Prostate gland (tissue), 2 donors: Measurements from ENCODE around the gene RDH13. TPM values are rescaled to one million over a fixed set of nuclear protein-coding genes. Genes with fewer than 3 reads are reported as not detected.

Source experiments
- DNase-seq: peaks from one replicate; pipeline ENCODE4 v3.0.0-alpha.2; 2019; ENCODE audit warnings: low spot score
- H3K27ac ChIP-seq, 2 donors: fragments of 200-600 bp; sonication (generic); 2 replicates each; pipeline ENCODE4 v1.5.1; 2017 to 2019
- H3K27me3 ChIP-seq: fragments of 200-600 bp; sonication (generic); replicated peaks from 2 replicates; pipeline ENCODE4 v1.5.1; 2019; ENCODE audit not compliant: insufficient read depth
- H3K36me3 ChIP-seq, 2 donors: fragments of 200-600 bp; sonication (generic); 1 replicate in 1 of 2; 2 replicates in 1 of 2; pipeline versions ENCODE4 v1.5.1 to v1.8.1; 2017 to 2019
- H3K4me1 ChIP-seq: fragments of 200-600 bp; sonication (generic); replicated peaks from 2 replicates; pipeline ENCODE4 v1.5.1; 2019
- H3K4me3 ChIP-seq, 2 donors: fragments of 200-600 bp; sonication (generic); 2 replicates each; pipeline ENCODE4 v1.5.1; 2017 to 2019
- H3K9me3 ChIP-seq: fragments of 200-600 bp; sonication (generic); 2 replicates; pipeline ENCODE4 v1.5.1; 2017
- CTCF ChIP-seq, 4 experiments: fragments of 200-600 bp in 2 of 4; fragments of 450-650 bp in 2 of 4; sonication (generic) in 2 of 4; IDR thresholded peaks; 1 replicate in 3 of 4; 2 replicates in 1 of 4; pipeline ENCODE4 v1.5.1; 2016 to 2019; ENCODE audit warnings: antibody characterized with exemption in 4 of 4, mild to moderate bottlenecking in 2 of 4, moderate library complexity in 2 of 4
- POLR2A ChIP-seq: fragments of 450-650 bp; IDR thresholded peaks from one replicate; pipeline ENCODE4 v1.6.1; 2016; ENCODE audit warnings: antibody characterized with exemption, mild to moderate bottlenecking
- POLR2AphosphoS5 ChIP-seq: sonication (generic); formaldehyde crosslinking; IDR thresholded peaks from one replicate; pipeline ENCODE4 v1.6.1; 2017; ENCODE audit warnings: antibody characterized with exemption
- WGBS: methylation state at CpG from one replicate; pipeline ENCODE4 v1.1.5; 2018; 5-methylcytosine and 5-hydroxymethylcytosine counted together
- intact Hi-C: fragments of 100-400 bp; cut with DNase I; formaldehyde crosslinking; loops from one replicate; pipeline ENCODE4 v1.14.2; 2022
- total RNA-seq, 2 donors: library from RNA; depleted of rRNA; stranded (reverse); fragments of >200 nt; gene quantifications; one replicate each; pipeline ENCODE4 v1.1.0, GENCODE V29; 2016

Gene RDH13
- total RNA-seq, 2 donors from 2014 or later, result 29.8 to 32.8 TPM

GRCh38 chr19:55094456-55095259 is 31.7 kb upstream of the RDH13 start:
- TF ChIP-seq POLR2A, result no peak
- TF ChIP-seq CTCF (IDR thresholded peaks at IDR 0.05), result no peak
- no peak for TF ChIP-seq POLR2AphosphoS5
- no peaks in the 10 kb centered on the region for H3K27me3 ChIP-seq
- 84% methylated on average over 32 of the region's 32 CpGs for WGBS
- no peaks in the 10 kb centered on the region for H3K4me1 ChIP-seq
- H3K27ac ChIP-seq, result no peak overlapping the region
- DNase-seq, result no peak
- H3K4me3 ChIP-seq, result no peak overlapping the region
- H3K36me3 ChIP-seq, result peaks cover 5 to 9% of the 10 kb centered on the region in 2 donors
- no peaks in the 10 kb centered on the region for H3K9me3 ChIP-seq
- intact Hi-C loops, result no loop called here

- intact Hi-C loops, result no loop called here
- Histone ChIP-seq H3K4me3 (no peak overlapping the region), H3K4me1 (no peaks in the 10 kb centered on the region), H3K36me3 (peaks cover 5 to 9% of the 10 kb centered on the region in 2 donors), H3K27me3 (no peaks in the 10 kb centered on the region), H3K9me3 (no peaks in the 10 kb centered on the region), H3K27ac (no peak overlapping the region)
- no peak for DNase-seq
- WGBS, result 83% methylated on average over 47 of the region's 49 CpGs
- TF ChIP-seq CTCF (IDR thresholded peaks at IDR 0.05) (no peak), POLR2A (no peak), POLR2AphosphoS5 (no peak)
These were observed 29.7 kb upstream of the RDH13 start for GRCh38 chr19:55092423-55093318.

DNA sequence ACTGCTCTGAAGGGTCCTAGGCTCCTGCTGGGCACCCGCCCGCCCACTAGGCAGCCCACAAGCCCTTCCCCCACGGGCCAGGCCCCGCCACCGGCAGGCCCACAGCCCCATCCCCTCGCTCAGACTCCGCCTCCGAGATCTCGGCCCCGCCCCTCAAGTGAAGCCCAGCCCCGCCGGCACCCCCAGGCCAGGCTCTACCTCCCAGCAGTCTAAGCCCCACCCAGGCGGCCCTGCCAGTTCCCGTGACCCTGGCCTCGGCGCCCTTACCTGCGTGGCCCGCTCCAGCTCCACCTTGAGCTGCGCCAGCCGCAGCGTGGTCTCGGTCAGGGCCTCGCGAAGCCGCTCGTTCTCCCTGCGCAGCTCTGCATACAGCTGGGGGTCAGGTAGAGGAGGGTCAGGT is 29.0 kb upstream of the RDH13 start:
- H3K36me3 ChIP-seq, result peaks cover 5 to 9% of the 10 kb centered on the region in 2 donors
- TF ChIP-seq POLR2AphosphoS5, result no peak
- no peak for TF ChIP-seq CTCF (IDR thresholded peaks at IDR 0.05)
- no peak for TF ChIP-seq POLR2A
- WGBS, result 83% methylated on average over 22 of the region's 27 CpGs
- no peaks in the 10 kb centered on the region for H3K4me1 ChIP-seq
- no peak overlapping the region for H3K4me3 ChIP-seq
- no peak for DNase-seq
- intact Hi-C loops, result no loop called here
- no peaks in the 10 kb centered on the region for H3K27me3 ChIP-seq
- no peak overlapping the region for H3K27ac ChIP-seq
- H3K9me3 ChIP-seq, result no peaks in the 10 kb centered on the region

- Histone ChIP-seq H3K4me3 (no peak overlapping the region), H3K36me3 (peaks cover 5 to 9% of the 10 kb centered on the region in 2 donors), H3K4me1 (peaks cover 4% of the 10 kb centered on the region), H3K27me3 (no peaks in the 10 kb centered on the region), H3K27ac (no peak overlapping the region), H3K9me3 (no peaks in the 10 kb centered on the region)
- intact Hi-C loops, result no loop called here
- 82% methylated on average over 32 of the region's 32 CpGs for WGBS
- TF ChIP-seq POLR2AphosphoS5, result no peak
- TF ChIP-seq CTCF (IDR thresholded peaks at IDR 0.05), result no peak
- no peak for TF ChIP-seq POLR2A
- DNase-seq, result no peak
These were observed 28.4 kb upstream of the RDH13 start for GRCh38 chr19:55091126-55091910.
